Nephron progenitor cell (in vitro differentiated cells): Measurements from ENCODE around the gene BZW1.
A peak's percentile ranks its signal among the peaks of the same experiment; 100 is the strongest.

ENCODE experiments used
- DNase-seq: peaks from one replicate; pipeline ENCODE4 v3.0.0; 2021
- H3K27ac Mint-ChIP-seq: 2 replicates; pipeline ENCODE4 v1.8.0; 2021; ENCODE audit warnings: mild to moderate bottlenecking, moderate library complexity, mixed read lengths
- H3K27me3 Mint-ChIP-seq: 2 replicates; pipeline ENCODE4 v1.8.0; 2021; ENCODE audit warnings: mild to moderate bottlenecking, low read depth, mixed read lengths; ENCODE audit not compliant: poor library complexity
- H3K36me3 Mint-ChIP-seq: 2 replicates; pipeline ENCODE4 v1.8.0; 2021; ENCODE audit warnings: low read depth, mixed read lengths
- H3K4me1 Mint-ChIP-seq: 2 replicates; pipeline ENCODE4 v1.8.0; 2021; ENCODE audit warnings: mixed read lengths
- H3K4me3 Mint-ChIP-seq: 2 replicates; pipeline ENCODE4 v1.8.0; 2021; ENCODE audit warnings: mild to moderate bottlenecking, moderate library complexity, mixed read lengths
- H3K9me3 Mint-ChIP-seq: 2 replicates; pipeline ENCODE4 v1.8.0; 2021; ENCODE audit warnings: mild to moderate bottlenecking, moderate library complexity, mixed read lengths
- CTCF ChIP-seq: fragments of 200-600 bp; sonication (generic); IDR thresholded peaks from 2 replicates; pipeline ENCODE4 v1.5.0; 2021; ENCODE audit warnings: antibody characterized with exemption

The BZW1 gene

GRCh38 chr2:200778038-200778437, 33.7 kb upstream of the BZW1 start:
- Mint-ChIP-seq H3K9me3 (peaks cover 10% of the 10 kb centered on the region), H3K36me3 (no peaks in the 10 kb centered on the region), H3K4me1 (peaks cover 8% of the 10 kb centered on the region), H3K4me3 (no peak overlapping the region), H3K27ac (no peak overlapping the region), H3K27me3 (peaks cover 2% of the 10 kb centered on the region)
- no peak for DNase-seq
- no peak for TF ChIP-seq CTCF

- Mint-ChIP-seq H3K27me3 (peaks cover 2% of the 10 kb centered on the region), H3K9me3 (peaks cover under 1% of the 10 kb centered on the region), H3K36me3 (no peaks in the 10 kb centered on the region), H3K27ac (no peak overlapping the region), H3K4me1 (peaks cover 8% of the 10 kb centered on the region), H3K4me3 (no peak overlapping the region)
- no peak for DNase-seq
- no peak for TF ChIP-seq CTCF
These were observed 32.5 kb upstream of the BZW1 start for GRCh38 chr2:200779214-200779613.

- DNase-seq: no peak
- Mint-ChIP-seq H3K27ac (no peak overlapping the region), H3K4me3 (no peak overlapping the region), H3K4me1 (peaks cover 16% of the 10 kb centered on the region), H3K9me3 (no peaks in the 10 kb centered on the region), H3K27me3 (peaks cover 5% of the 10 kb centered on the region), H3K36me3 (no peaks in the 10 kb centered on the region)
- TF ChIP-seq CTCF: no peak
These were observed 30.1 kb upstream of the BZW1 start for GRCh38 chr2:200781616-200782015.

- Mint-ChIP-seq H3K9me3 (no peaks in the 10 kb centered on the region), H3K4me3 (no peak overlapping the region), H3K27me3 (peaks cover 5% of the 10 kb centered on the region), H3K27ac (peak overlapping the region; percentile 24), H3K36me3 (no peaks in the 10 kb centered on the region), H3K4me1 (peaks cover 22% of the 10 kb centered on the region)
- DNase-seq: no peak
- no peak for TF ChIP-seq CTCF
These were observed 29.5 kb upstream of the BZW1 start for GRCh38 chr2:200782251-200782650.

GRCh38 chr2:200784215-200784614, 27.5 kb upstream of the BZW1 start:
- Mint-ChIP-seq H3K27ac (no peak overlapping the region), H3K36me3 (no peaks in the 10 kb centered on the region), H3K9me3 (no peaks in the 10 kb centered on the region), H3K27me3 (peaks cover 12% of the 10 kb centered on the region), H3K4me1 (peaks cover 37% of the 10 kb centered on the region), H3K4me3 (no peak overlapping the region)
- TF ChIP-seq CTCF: no peak
- no peak for DNase-seq

- Mint-ChIP-seq H3K4me1 (peaks cover 37% of the 10 kb centered on the region), H3K27ac (peak overlapping the region; percentile 70), H3K36me3 (no peaks in the 10 kb centered on the region), H3K4me3 (no peak overlapping the region), H3K27me3 (peaks cover 23% of the 10 kb centered on the region), H3K9me3 (no peaks in the 10 kb centered on the region)
- DNase-seq: no peak
- TF ChIP-seq CTCF: no peak
These were observed 25.3 kb upstream of the BZW1 start for GRCh38 chr2:200786423-200786822.
